Measurements from ENCODE around the gene CYB5R3. TPM values are rescaled to one million over a fixed set of nuclear protein-coding genes. Genes with fewer than 3 reads are reported as not detected.

CYB5R3 gene
- total RNA-seq = 10 to 100 TPM; 62.7 to 64.3 TPM

DNA sequence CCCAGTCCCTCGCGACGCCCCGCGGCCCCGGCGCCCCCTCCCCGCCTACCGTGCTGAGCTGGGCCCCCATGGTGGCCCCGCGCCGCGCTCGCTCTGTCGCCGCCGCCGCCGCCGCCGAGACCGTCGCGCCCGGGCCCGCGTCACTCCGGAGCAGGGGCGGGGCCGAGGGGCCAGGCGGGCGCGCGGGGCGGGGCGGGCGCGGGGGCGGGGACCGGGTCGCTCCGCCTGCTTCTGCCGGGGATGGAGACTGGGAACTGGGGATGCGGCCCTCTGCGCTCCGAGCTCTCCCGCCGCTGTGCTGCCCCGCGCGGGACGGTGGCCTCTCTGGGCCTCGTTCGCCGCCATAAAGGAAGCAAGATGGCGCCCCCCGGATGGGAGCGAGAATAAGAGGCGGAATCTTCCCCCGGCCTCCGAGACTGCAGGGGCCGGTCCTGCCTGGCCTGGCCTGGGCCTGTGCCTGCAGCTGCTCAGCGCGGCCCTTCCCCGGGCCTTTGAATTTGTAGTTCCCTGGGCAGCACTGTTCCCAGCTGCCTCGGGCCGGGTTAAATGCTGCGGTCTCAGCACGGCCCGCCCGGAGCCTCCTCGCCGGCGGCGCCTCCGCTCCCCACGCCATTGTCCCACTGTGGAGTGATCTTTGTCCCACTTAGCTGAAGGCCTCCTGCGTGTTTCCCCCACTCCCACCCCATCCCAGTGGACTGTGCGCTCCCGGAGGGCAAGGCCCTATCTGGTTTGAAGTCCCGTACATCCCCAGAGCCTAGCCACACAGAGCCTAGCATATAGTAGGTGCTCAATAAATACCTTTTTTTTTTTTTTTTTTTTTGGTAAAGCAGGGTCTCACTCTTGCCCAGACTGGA lies at the start of gene CYB5R3:
TSS of gene CYB5R3 (minus strand) at position 147 of the 854 bp plus-strand sequence. CDS start at position 70, 77 bp downstream.
- Mint-ChIP-seq H3K9me3 (no peaks in the 10 kb centered on the region), H3K36me3 (peaks cover 2% of the 10 kb centered on the region), H3K4me3 (peak within 1 kb of the TSS; percentile 93), H3K27ac (peak within 1 kb of the TSS; percentile 89), H3K4me1 (peaks cover 21% of the 10 kb centered on the region), H3K27me3 (peaks cover 3% of the 10 kb centered on the region)
- peak; percentile 86 for DNase-seq

DNA sequence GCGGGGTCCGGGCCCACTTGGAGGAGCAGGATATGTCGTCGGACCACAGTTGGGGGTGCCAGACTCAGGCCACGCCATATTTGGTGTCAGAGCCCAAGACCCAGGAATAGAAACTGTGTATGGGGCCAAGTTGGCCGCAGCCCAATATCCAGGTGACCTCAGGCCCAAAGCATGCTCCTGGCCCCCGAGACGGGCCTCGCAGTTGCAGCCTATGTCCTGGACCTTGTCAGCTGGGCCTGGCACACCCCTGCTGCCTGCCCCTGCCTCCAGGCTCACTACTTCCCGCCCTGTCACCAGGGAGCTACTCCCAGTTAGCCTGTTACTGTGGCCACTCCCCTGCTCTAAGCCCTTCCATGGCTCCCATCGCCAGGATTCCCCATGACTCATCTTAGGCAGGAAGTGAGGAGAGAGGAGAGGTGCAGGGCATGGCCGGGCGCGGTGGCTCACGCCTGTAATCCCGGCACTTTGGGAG lies 48.4 kb upstream of the CYB5R3 start:
- H3K4me1 Mint-ChIP-seq = no peaks in the 10 kb centered on the region
- no peaks in the 10 kb centered on the region for H3K36me3 Mint-ChIP-seq
- no peak overlapping the region for H3K27ac Mint-ChIP-seq
- no peaks in the 10 kb centered on the region for H3K27me3 Mint-ChIP-seq
- no peak overlapping the region for H3K4me3 Mint-ChIP-seq
- DNase-seq = no peak
- no peaks in the 10 kb centered on the region for H3K9me3 Mint-ChIP-seq

DNA sequence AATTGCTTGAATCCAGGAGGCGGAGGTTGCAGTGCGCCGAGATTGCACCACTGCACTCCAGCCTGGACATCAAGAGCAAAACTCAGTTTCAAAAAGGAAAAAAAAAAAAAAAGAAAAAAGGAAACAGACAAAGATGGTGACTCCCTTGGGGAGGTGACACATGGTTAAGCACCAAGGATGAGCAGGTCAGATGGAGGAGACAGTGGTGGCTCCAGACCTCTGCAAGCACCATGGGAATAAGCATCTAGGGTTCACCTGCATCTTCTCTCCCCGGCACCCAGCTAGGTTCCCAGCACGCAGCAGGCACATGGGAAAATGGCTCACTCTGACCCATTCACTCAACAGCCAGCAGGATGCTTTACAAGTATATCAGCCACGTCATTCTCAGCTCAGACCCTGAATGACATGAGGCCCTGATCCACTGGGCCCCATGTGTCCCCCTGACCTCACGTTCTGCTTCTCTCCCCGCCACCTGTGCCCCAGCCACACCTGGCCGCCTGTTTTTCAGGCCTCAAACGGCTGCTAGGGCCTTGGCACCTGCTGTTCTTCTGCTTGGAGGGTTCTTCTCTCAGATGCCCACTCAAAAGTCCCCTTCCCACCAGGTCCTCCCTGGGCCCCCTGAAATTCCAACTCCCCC lies 47.3 kb upstream of the CYB5R3 start:
- no peak for DNase-seq
- no peaks in the 10 kb centered on the region for H3K4me1 Mint-ChIP-seq
- no peaks in the 10 kb centered on the region for H3K27me3 Mint-ChIP-seq
- H3K9me3 Mint-ChIP-seq = no peaks in the 10 kb centered on the region
- H3K4me3 Mint-ChIP-seq = no peak overlapping the region
- H3K27ac Mint-ChIP-seq = no peak overlapping the region
- H3K36me3 Mint-ChIP-seq = no peaks in the 10 kb centered on the region

DNA sequence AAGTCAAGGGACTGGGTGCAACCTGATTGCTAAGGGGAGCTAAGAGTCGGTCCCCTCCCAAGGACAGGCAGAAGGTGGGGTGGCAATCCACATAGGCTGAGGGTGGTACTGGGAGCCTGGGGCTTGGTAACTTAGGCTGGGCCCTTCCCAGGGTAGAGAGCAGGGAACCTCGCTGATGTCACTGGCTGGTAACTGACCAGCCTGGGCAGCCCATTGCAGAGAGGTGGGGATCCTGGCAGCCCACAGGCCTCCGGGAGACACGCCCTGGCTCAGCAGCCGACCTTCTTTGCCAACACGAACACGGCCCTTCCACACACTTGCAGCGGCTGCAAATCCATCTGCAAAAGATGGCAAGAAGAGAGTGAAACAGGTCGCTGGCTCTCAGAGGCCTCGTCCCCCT lies 46.1 kb upstream of the CYB5R3 start:
- DNase-seq = no peak
- H3K36me3 Mint-ChIP-seq = no peaks in the 10 kb centered on the region
- H3K4me3 Mint-ChIP-seq = no peak overlapping the region
- no peaks in the 10 kb centered on the region for H3K4me1 Mint-ChIP-seq
- H3K27me3 Mint-ChIP-seq = no peaks in the 10 kb centered on the region
- H3K9me3 Mint-ChIP-seq = no peaks in the 10 kb centered on the region
- H3K27ac Mint-ChIP-seq = no peak overlapping the region

DNA sequence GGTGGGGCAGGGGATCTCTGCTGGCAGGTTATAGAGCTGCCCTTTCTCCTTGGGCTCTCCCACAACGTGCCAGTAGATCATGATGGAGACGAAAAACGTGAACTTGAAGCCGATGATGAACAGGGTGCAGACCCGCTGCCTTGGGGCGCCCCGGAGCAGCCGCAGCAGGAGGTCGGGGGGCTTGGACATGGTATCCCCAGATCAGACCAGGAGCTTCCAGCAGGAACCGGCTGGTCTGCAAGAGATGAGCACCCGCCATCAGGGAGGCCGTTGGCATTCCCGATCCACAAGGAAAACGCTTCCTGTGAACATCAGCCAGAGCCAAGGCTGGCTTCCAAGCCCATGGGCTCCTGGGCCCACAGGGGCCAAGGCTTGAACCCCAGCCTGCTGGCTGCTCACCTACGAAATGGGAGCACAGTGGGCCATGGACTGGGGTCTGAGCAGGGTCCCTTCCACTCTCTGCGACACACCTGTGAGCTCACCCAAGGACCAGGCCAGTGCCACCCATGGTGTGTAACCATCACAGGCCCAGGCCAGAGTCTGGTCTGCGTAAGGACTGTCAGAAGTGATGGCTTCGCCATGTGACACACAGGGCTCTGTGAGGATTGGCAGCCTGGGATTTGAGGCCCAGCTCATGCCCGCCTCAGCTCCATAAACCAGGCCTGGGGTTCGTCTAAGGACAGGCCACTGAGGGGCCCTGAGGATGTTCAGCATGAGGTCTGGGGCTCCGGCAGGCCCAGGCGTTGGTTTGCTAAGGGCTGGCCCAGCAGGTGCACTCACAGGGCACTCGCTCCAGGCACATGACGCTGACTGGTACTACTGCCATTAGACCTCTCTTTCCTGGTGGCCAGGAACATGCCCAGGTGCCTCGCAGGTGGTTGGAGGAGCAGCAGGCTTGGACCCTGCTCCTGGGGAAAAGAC lies 44.8 kb upstream of the CYB5R3 start:
- H3K27me3 Mint-ChIP-seq = no peaks in the 10 kb centered on the region
- H3K36me3 Mint-ChIP-seq = no peaks in the 10 kb centered on the region
- no peak for DNase-seq
- H3K4me1 Mint-ChIP-seq = no peaks in the 10 kb centered on the region
- H3K9me3 Mint-ChIP-seq = no peaks in the 10 kb centered on the region
- H3K27ac Mint-ChIP-seq = no peak overlapping the region
- H3K4me3 Mint-ChIP-seq = no peak overlapping the region

DNA sequence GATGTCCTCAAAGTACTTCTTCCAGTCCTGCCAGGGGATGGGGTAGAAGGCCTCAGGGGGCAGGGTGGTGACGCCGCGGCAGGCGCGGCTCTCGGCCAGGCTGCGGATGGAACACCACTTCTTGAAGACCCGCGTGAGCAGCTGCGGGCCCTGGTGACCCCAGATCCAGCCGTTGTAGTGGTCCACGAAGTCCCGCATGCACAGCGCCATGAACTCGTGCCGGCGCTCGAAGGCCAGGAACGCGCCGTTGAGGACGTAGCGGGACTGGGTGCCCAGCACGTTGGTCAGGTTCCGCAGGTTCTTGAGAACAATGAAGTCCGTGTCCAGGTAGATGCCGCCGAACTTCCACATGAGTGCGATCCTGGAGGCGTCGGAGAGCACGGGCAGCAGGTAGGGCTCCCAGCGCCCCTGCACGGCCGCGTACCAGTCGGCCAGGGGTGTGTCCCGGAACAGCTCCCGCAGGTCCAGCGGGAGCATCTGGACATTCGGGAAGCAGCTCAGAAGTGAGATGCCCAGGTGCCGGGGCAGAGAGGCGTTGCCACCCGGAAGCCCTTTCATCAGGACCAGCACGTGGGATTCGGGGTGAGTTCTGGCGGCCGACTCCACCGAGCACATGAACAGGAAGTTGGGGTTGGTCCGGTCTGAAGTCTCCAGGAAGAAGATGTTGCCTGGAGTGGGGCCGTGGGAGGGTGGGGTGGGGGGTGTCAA lies 44.0 kb upstream of the CYB5R3 start:
- H3K9me3 Mint-ChIP-seq = no peaks in the 10 kb centered on the region
- H3K36me3 Mint-ChIP-seq = no peaks in the 10 kb centered on the region
- H3K4me1 Mint-ChIP-seq = no peaks in the 10 kb centered on the region
- no peak for DNase-seq
- no peak overlapping the region for H3K27ac Mint-ChIP-seq
- no peak overlapping the region for H3K4me3 Mint-ChIP-seq
- H3K27me3 Mint-ChIP-seq = no peaks in the 10 kb centered on the region

DNA sequence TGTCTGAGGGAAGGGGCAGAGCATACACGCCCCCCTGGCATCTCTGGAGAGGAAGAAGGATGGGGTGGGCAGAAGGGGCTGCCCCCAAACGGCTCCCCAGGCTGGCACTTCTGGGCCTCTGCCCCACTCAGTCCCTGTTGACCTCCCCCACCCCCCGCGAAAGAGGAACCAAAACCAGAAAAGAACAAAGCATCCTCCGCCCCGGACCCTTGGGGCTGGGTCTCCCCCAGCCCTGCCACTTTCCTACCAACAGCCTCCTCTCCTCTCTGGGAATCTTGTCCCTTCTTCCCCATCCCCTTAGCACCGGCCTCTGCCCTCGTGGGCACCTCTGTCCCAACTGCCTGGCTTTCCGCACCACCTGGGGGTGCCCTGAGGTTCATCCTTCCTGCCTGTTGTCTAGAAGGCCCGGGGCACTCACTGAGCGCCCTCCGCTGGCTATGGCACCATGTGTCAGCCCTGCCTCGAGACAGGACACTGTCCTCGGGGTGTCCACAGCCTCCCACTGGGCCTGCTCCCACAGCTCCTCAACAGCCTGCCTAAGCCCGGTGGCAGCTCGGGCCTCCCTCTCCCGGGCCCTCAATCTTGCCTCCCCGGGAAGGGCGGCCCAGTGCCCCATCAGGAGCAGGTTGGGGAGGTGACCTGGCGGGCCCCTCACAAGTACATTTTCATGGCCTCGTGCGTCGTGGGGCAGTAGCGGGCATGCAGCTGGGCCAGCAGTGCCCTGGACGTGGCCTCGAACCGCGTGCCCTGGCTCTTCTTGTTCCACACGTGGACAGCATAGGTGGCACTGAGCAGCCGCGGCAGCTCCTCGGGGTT lies 43.3 kb upstream of the CYB5R3 start:
- no peak overlapping the region for H3K4me3 Mint-ChIP-seq
- H3K27ac Mint-ChIP-seq = no peak overlapping the region
- H3K27me3 Mint-ChIP-seq = no peaks in the 10 kb centered on the region
- no peak for DNase-seq
- H3K4me1 Mint-ChIP-seq = no peaks in the 10 kb centered on the region
- no peaks in the 10 kb centered on the region for H3K36me3 Mint-ChIP-seq
- no peaks in the 10 kb centered on the region for H3K9me3 Mint-ChIP-seq

DNA sequence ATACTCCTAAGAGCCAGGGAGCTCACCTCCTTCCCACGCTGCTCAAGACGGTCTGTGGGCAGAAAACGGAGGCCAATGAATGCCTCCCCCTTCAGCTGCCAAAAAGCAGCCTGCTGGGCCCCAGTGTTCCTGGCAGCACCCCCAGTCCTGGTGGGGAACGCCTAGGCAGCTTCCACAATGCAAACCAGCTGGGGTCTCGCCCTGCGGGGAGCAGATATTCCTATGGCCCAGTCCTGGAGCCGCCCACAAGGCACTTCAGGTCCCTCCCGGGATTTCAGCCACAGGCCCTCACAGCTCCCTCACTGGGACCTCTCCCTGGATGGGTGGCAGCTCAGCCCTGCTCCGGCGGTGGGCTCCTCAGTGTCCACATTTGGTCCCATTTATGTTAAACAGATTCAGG lies 42.2 kb upstream of the CYB5R3 start:
- Mint-ChIP-seq H3K4me3 (no peak overlapping the region), H3K9me3 (no peaks in the 10 kb centered on the region), H3K27me3 (no peaks in the 10 kb centered on the region), H3K36me3 (no peaks in the 10 kb centered on the region), H3K4me1 (no peaks in the 10 kb centered on the region), H3K27ac (no peak overlapping the region)
- DNase-seq = no peak

DNA sequence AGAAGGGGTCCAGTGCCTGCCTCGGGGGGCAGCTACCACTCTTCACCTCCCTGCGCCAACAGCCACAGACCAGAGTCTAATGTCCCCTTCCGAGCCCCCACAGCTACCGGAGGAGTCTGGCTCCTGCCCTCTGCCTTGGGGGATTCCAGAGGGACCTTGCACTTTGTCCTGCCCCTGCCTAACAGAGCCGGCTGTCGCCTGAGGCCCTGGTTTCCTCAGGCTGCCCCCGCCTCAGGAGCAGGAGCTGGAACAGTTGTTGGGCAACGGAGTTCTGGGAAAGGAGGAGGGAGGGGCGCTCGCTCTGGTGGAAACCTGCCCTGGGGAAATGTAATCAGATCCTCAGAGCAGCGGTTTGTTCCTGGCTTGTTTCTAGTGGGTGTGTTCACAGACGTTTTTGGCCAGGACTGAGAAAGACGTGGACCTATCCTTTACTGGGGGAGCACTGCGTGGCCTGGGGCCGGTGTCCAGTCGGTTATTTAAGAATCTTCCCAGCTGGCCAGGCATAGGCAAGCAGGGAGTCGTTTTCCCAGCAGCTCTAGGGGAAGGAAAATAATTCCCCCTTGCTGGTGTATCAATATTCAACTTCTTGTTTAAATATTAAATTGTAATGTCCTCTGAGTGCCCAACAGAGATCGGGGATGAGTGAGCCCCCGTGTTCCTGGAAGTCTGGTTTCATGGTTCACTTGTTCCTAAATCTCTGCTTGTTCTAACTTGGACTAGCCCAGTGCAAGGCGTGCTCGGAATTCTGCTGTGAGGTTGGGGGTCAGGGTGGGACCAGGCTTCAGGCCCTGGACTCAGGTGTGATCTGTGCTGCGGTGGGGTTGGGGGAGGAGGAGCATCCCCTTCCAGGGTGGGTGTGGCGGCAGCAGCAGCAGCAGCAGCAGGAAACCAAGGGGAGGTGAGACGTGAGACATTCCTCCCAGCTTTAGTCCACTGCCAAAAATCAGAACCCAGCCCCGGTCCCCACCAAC lies 39.3 kb upstream of the CYB5R3 start:
- Mint-ChIP-seq H3K36me3 (no peaks in the 10 kb centered on the region), H3K27ac (no peak overlapping the region), H3K4me3 (no peak overlapping the region), H3K27me3 (no peaks in the 10 kb centered on the region), H3K9me3 (no peaks in the 10 kb centered on the region), H3K4me1 (no peaks in the 10 kb centered on the region)
- DNase-seq = no peak

DNA sequence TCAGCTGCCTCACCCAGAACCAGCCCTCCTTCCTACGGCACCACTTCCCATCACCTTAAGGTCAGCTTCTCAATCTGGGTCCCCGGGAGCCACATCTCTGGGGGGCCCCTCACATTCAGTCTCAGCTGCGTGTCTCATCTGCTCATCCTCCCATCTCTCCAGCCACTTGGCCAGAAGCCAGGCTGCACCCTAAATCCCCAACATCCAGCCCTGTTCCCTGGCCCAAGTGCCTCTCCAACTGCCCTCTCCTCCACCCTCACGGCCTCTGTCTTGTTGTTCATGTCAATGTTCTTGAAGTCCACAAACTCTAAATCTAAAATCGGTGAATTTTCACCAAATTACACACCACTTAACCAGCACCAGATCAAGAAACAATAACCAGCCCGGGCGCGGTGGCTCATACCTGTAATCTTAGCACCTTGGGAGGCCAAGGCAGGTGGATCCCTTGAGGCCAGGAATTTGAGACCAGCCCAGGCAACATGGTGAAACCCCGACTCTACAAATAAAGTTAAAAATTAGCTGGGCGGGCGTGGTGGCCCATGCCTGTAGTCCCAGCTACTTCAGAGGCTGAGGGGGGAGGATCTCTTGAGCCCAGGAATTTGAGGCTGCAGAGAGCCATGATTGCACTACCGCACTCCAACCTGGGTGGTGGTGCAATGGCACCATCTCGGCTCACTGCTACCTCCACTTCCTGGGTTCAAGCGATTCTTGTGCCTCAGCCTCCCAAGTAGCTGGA lies 37.7 kb upstream of the CYB5R3 start:
- Mint-ChIP-seq H3K27me3 (no peaks in the 10 kb centered on the region), H3K4me1 (no peaks in the 10 kb centered on the region), H3K36me3 (no peaks in the 10 kb centered on the region), H3K9me3 (no peaks in the 10 kb centered on the region), H3K4me3 (no peak overlapping the region), H3K27ac (no peak overlapping the region)
- DNase-seq = no peak

DNA sequence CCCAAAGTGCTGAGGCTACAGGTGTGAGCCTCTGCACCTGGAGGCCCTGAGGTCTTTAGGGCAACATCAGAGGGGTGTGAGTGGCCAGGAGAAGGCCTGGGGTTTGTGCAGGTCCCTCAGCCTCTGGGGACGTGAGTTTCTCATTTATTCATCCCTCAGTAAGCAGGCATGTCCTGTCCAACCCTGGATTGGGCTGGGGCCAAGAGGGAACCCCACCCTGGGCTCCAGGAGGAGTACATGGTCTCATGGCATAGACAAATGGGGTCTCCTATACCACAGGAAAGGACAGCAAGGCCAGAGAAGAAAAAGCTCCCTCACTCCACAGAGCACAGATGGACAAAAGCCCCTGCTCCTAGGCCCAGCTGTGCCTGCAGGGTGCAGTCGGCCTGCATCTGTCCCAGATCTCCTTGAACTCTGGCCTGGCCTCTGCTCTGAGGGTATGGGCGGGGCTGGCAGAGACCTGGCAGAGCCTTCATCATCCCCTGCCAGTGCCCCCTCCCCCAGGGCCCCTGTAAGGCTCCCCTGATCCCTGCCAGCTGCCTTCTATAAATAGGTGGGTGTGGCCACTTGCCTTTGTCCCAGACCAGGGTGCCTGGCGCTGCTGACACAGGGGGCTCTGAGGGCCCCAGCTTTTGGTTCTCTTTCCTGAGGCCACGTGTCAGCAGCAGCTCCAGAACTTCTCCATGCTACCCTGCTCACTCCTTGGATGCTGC lies 36.9 kb upstream of the CYB5R3 start:
- H3K4me1 Mint-ChIP-seq = no peaks in the 10 kb centered on the region
- no peaks in the 10 kb centered on the region for H3K27me3 Mint-ChIP-seq
- H3K4me3 Mint-ChIP-seq = no peak overlapping the region
- no peaks in the 10 kb centered on the region for H3K36me3 Mint-ChIP-seq
- no peaks in the 10 kb centered on the region for H3K9me3 Mint-ChIP-seq
- no peak for DNase-seq
- no peak overlapping the region for H3K27ac Mint-ChIP-seq

All from activated naive CD8-positive, alpha-beta T cell treated with anti-CD3 and anti-CD28 coated beads for 36 hours (primary cell).